Upper lobe of left lung (tissue), 4 donors: Measurements from ENCODE around the gene OR10G6.

Experiments used
- EP300 ChIP-seq, 4 donors: sonication (generic); formaldehyde crosslinking; IDR thresholded peaks; one replicate each; pipeline ENCODE4 v1.5.1; 2017; ENCODE audit warnings: antibody characterized with exemption in 4 of 4, control low read depth in 2 of 4
- POLR2A ChIP-seq, 4 donors: fragments of 450-650 bp; IDR thresholded peaks; one replicate each; pipeline ENCODE4 v1.5.1; 2016 to 2017; ENCODE audit warnings: antibody characterized with exemption in 4 of 4, mild to moderate bottlenecking in 2 of 4
- POLR2AphosphoS5 ChIP-seq, 2 donors: sonication (generic); formaldehyde crosslinking; IDR thresholded peaks; one replicate each; pipeline ENCODE4 v1.5.1; 2017; ENCODE audit warnings: antibody characterized with exemption in 2 of 2
- TF ChIP-seq, protein P1 (sequence below), 6 experiments: fragments of 450-650 bp in 4 of 6; fragments of 200-600 bp in 2 of 6; sonication (generic) in 2 of 6; IDR thresholded peaks; one replicate each; pipeline ENCODE4 v1.5.1; 2016 to 2019; ENCODE audit warnings: antibody characterized with exemption in 6 of 6

DNA sequence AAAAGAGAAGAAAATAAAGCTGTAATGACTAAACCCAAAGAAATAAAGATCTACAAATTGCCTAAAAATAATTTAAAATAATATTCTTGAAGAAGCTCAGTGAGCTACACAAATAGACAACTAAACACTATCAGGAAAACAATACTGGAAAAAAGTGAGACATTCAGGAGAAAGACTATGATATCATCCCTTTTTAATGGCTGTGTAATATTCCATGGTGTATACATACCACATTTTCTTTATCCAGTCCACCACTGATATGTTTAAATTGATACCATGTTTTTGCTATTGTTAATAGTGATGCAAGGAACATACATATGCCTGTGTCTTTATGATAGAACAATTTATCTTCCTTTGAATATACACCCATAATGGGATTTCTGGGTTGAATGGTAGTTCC, 38.2 kb downstream of the OR10G6 start:
- TF ChIP-seq, protein P1, sequence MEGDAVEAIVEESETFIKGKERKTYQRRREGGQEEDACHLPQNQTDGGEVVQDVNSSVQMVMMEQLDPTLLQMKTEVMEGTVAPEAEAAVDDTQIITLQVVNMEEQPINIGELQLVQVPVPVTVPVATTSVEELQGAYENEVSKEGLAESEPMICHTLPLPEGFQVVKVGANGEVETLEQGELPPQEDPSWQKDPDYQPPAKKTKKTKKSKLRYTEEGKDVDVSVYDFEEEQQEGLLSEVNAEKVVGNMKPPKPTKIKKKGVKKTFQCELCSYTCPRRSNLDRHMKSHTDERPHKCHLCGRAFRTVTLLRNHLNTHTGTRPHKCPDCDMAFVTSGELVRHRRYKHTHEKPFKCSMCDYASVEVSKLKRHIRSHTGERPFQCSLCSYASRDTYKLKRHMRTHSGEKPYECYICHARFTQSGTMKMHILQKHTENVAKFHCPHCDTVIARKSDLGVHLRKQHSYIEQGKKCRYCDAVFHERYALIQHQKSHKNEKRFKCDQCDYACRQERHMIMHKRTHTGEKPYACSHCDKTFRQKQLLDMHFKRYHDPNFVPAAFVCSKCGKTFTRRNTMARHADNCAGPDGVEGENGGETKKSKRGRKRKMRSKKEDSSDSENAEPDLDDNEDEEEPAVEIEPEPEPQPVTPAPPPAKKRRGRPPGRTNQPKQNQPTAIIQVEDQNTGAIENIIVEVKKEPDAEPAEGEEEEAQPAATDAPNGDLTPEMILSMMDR (IDR thresholded peaks at IDR 0.05): no peak
- TF ChIP-seq POLR2AphosphoS5 (IDR thresholded peaks at IDR 0.05): no peak
- TF ChIP-seq EP300 (IDR thresholded peaks at IDR 0.05): no peak
- no peak for TF ChIP-seq POLR2A (IDR thresholded peaks at IDR 0.05)
